Measurements from ENCODE around the gene CD81. TPM values are rescaled to one million over a fixed set of nuclear protein-coding genes. Genes with fewer than 3 reads are reported as not detected.

The CD81 gene
- total RNA-seq, 2 experiments from 2014 or later: 181 to 183 TPM

GRCh38 chr11:2421226-2421994, 44.3 kb downstream of the CD81 start:
- peaks cover 0 to 4% of the 10 kb centered on the region in 2 experiments for H3K9me3 ChIP-seq (ENCODE audit: control insufficient read depth in 1 of 2, insufficient read depth in 1 of 2, low read length in 2 of 2)
- no peak overlapping the region for H3K27ac ChIP-seq (ENCODE audit: low read depth in 1 of 2, low read length in 2 of 2)
- no peaks in the 10 kb centered on the region for H3K4me1 Mint-ChIP-seq (ENCODE audit: low read depth)
- no peak overlapping the region for H3K27ac Mint-ChIP-seq
- TF ChIP-seq CTCF (IDR thresholded peaks at IDR 0.05): no peak
- H3K27me3 ChIP-seq (ENCODE audit: control insufficient read depth in 1 of 2, insufficient read depth in 2 of 2, low read length in 2 of 2): no peaks in the 10 kb centered on the region
- H3K4me3 ChIP-seq (ENCODE audit: low read length): no peak overlapping the region
- H3K4me3 Mint-ChIP-seq: no peak overlapping the region
- ChIA-PET CTCF (interaction anchor here (0.6 to 3.5 kb wide), 20 partner anchors 13 to 769 kb away, joined by 3 to 89 read pairs (median 4); partner anchors contain the start of genes C11orf21, TRPM5, TSPAN32 and TSSC4), POLR2A (interaction anchor here (0.9 kb wide), 1 partner anchor 237 kb away, joined by 3 read pairs; no protein-coding TSS in a partner anchor)
- DNase-seq (peak in 1 of 14 experiments; percentile 38), ATAC-seq (ENCODE audit: poor library complexity) (no peak)
- H3K4me1 ChIP-seq (ENCODE audit: insufficient read depth, low read length): peaks cover 14% of the 10 kb centered on the region
- H3K9me3 Mint-ChIP-seq: no peaks in the 10 kb centered on the region
- no peaks in the 10 kb centered on the region for H3K36me3 Mint-ChIP-seq (ENCODE audit: low read depth)
- H3K27me3 Mint-ChIP-seq: no peaks in the 10 kb centered on the region
- intact Hi-C loops (cut with DNase I, micrococcal nuclease): no loop called here
- H3K36me3 ChIP-seq (ENCODE audit: insufficient read depth, low read length): no peaks in the 10 kb centered on the region

GRCh38 chr11:2421996-2422395, 44.9 kb downstream of the CD81 start:
- no peak overlapping the region for H3K27ac ChIP-seq (ENCODE audit: low read depth in 1 of 2, low read length in 2 of 2)
- no peak for TF ChIP-seq CTCF (IDR thresholded peaks at IDR 0.05)
- Mint-ChIP-seq H3K4me3 (no peak overlapping the region), H3K4me1 (ENCODE audit: low read depth) (no peaks in the 10 kb centered on the region), H3K27ac (no peak overlapping the region), H3K27me3 (no peaks in the 10 kb centered on the region), H3K36me3 (ENCODE audit: low read depth) (no peaks in the 10 kb centered on the region), H3K9me3 (no peaks in the 10 kb centered on the region)
- POLR2A ChIA-PET: no interaction called here
- CTCF ChIA-PET: interaction anchor here (2.4 to 3.5 kb wide), 2 partner anchors 110 to 118 kb away, joined by 19 to 89 read pairs; partner anchors contain the start of genes C11orf21 and TSPAN32
- peaks cover 0 to 4% of the 10 kb centered on the region in 2 experiments for H3K9me3 ChIP-seq (ENCODE audit: control insufficient read depth in 1 of 2, insufficient read depth in 1 of 2, low read length in 2 of 2)
- DNase-seq: peak in 1 of 14 experiments; percentile 44
- ATAC-seq (ENCODE audit: poor library complexity): no peak
- intact Hi-C loops (cut with DNase I, micrococcal nuclease): no loop called here
- peaks cover 14% of the 10 kb centered on the region for H3K4me1 ChIP-seq (ENCODE audit: insufficient read depth, low read length)
- H3K27me3 ChIP-seq (ENCODE audit: control insufficient read depth in 1 of 2, insufficient read depth in 2 of 2, low read length in 2 of 2): no peaks in the 10 kb centered on the region
- H3K4me3 ChIP-seq (ENCODE audit: low read length): no peak overlapping the region
- H3K36me3 ChIP-seq (ENCODE audit: insufficient read depth, low read length): no peaks in the 10 kb centered on the region

GRCh38 chr11:2422461-2423156, 45.5 kb downstream of the CD81 start:
- ATAC-seq (ENCODE audit: poor library complexity) (no peak), DNase-seq (no peak)
- Histone ChIP-seq H3K4me1 (ENCODE audit: insufficient read depth, low read length) (peaks cover 14% of the 10 kb centered on the region), H3K9me3 (ENCODE audit: control insufficient read depth in 1 of 2, insufficient read depth in 1 of 2, low read length in 2 of 2) (peaks cover 0 to 4% of the 10 kb centered on the region in 2 experiments), H3K36me3 (ENCODE audit: insufficient read depth, low read length) (no peaks in the 10 kb centered on the region), H3K27me3 (ENCODE audit: control insufficient read depth in 1 of 2, insufficient read depth in 2 of 2, low read length in 2 of 2) (no peaks in the 10 kb centered on the region), H3K27ac (ENCODE audit: low read depth in 1 of 2, low read length in 2 of 2) (no peak overlapping the region), H3K4me3 (ENCODE audit: low read length) (no peak overlapping the region)
- POLR2A ChIA-PET: no interaction called here
- Mint-ChIP-seq H3K4me3 (no peak overlapping the region), H3K4me1 (ENCODE audit: low read depth) (no peaks in the 10 kb centered on the region), H3K9me3 (no peaks in the 10 kb centered on the region), H3K27ac (no peak overlapping the region), H3K27me3 (no peaks in the 10 kb centered on the region), H3K36me3 (ENCODE audit: low read depth) (no peaks in the 10 kb centered on the region)
- CTCF ChIA-PET: interaction anchor here (2.4 kb wide), 1 partner anchor 110 kb away, joined by 19 read pairs; no protein-coding TSS in a partner anchor
- no peak for TF ChIP-seq CTCF (IDR thresholded peaks at IDR 0.05)
- intact Hi-C loops (cut with DNase I, micrococcal nuclease): no loop called here
